Parathyroid adenoma (tissue), 2 donors: ENCODE results near the gene PDIA5.

Experiments used
- H2AFZ ChIP-seq: fragments of 300-600 bp; sonication (generic); one replicate; pipeline ENCODE4 v1.7.0; 2017; ENCODE audit warnings: antibody characterized with exemption, mild to moderate bottlenecking
- H3K27ac ChIP-seq: fragments of 300-600 bp; sonication (generic); one replicate; pipeline ENCODE4 v1.7.0; 2017
- H3K27me3 ChIP-seq: fragments of 300-600 bp; sonication (generic); one replicate; pipeline ENCODE4 v1.7.0; 2017; ENCODE audit warnings: low read length; ENCODE audit not compliant: control insufficient read depth, insufficient read depth
- H3K36me3 ChIP-seq: fragments of 300-600 bp; sonication (generic); one replicate; pipeline ENCODE4 v1.7.0; 2017; ENCODE audit warnings: low read length; ENCODE audit not compliant: control insufficient read depth, insufficient read depth
- H3K4me1 ChIP-seq: fragments of 300-600 bp; sonication (generic); one replicate; pipeline ENCODE4 v1.7.0; 2017; ENCODE audit warnings: control low read depth
- H3K4me2 ChIP-seq: fragments of 300-600 bp; sonication (generic); one replicate; pipeline ENCODE4 v1.7.0; 2017; ENCODE audit warnings: low read length
- H3K4me3 ChIP-seq: fragments of 300-600 bp; sonication (generic); one replicate; pipeline ENCODE4 v1.7.0; 2017; ENCODE audit warnings: low read depth, low read length
- H3K79me2 ChIP-seq: fragments of 300-600 bp; sonication (generic); one replicate; pipeline ENCODE4 v1.7.0; 2017; ENCODE audit warnings: control low read depth
- H3K9ac ChIP-seq: fragments of 300-600 bp; sonication (generic); one replicate; pipeline ENCODE4 v1.7.0; 2017; ENCODE audit warnings: mild to moderate bottlenecking
- H3K9me3 ChIP-seq: fragments of 300-600 bp; sonication (generic); one replicate; pipeline ENCODE4 v1.7.0; 2017; ENCODE audit warnings: low read length; ENCODE audit not compliant: control insufficient read depth
- CTCF ChIP-seq: fragments of 300-600 bp; sonication (generic); IDR thresholded peaks from one replicate; pipeline ENCODE4 v1.7.0; 2017; ENCODE audit warnings: antibody characterized with exemption, mild to moderate bottlenecking
- donor health status: primary hyperparathyroidism.

The PDIA5 gene

GRCh38 chr3:123159926-123160635 lies 93.3 kb downstream of the PDIA5 start:
- no peak for TF ChIP-seq CTCF
- Histone ChIP-seq H3K4me2 (no peak overlapping the region), H3K4me1 (no peaks in the 10 kb centered on the region), H3K27me3 (no peaks in the 10 kb centered on the region), H3K9ac (no peak overlapping the region), H2AFZ (no peak overlapping the region), H3K79me2 (no peaks in the 10 kb centered on the region), H3K4me3 (no peak overlapping the region), H3K27ac (no peak overlapping the region), H3K9me3 (no peaks in the 10 kb centered on the region), H3K36me3 (no peaks in the 10 kb centered on the region)

GRCh38 chr3:123161167-123161566 lies 94.3 kb downstream of the PDIA5 start:
- no peaks in the 10 kb centered on the region for H3K79me2 ChIP-seq
- H3K9me3 ChIP-seq, result no peaks in the 10 kb centered on the region
- no peaks in the 10 kb centered on the region for H3K36me3 ChIP-seq
- H3K27me3 ChIP-seq, result no peaks in the 10 kb centered on the region
- no peak overlapping the region for H3K4me2 ChIP-seq
- H3K4me3 ChIP-seq, result no peak overlapping the region
- H3K4me1 ChIP-seq, result no peaks in the 10 kb centered on the region
- no peak overlapping the region for H3K9ac ChIP-seq
- H2AFZ ChIP-seq, result no peak overlapping the region
- no peak for TF ChIP-seq CTCF
- no peak overlapping the region for H3K27ac ChIP-seq

- Histone ChIP-seq H2AFZ (no peak overlapping the region), H3K79me2 (no peaks in the 10 kb centered on the region), H3K4me2 (no peak overlapping the region), H3K4me1 (no peaks in the 10 kb centered on the region), H3K9ac (no peak overlapping the region), H3K27me3 (no peaks in the 10 kb centered on the region), H3K4me3 (no peak overlapping the region), H3K9me3 (no peaks in the 10 kb centered on the region), H3K36me3 (no peaks in the 10 kb centered on the region), H3K27ac (no peak overlapping the region)
- TF ChIP-seq CTCF, result no peak
Observed at GRCh38 chr3:123163141-123163540, 96.3 kb downstream of the PDIA5 start.

- Histone ChIP-seq H3K9me3 (no peaks in the 10 kb centered on the region), H3K79me2 (no peaks in the 10 kb centered on the region), H3K27me3 (no peaks in the 10 kb centered on the region), H3K4me1 (no peaks in the 10 kb centered on the region), H2AFZ (no peak overlapping the region), H3K36me3 (no peaks in the 10 kb centered on the region), H3K27ac (no peak overlapping the region), H3K9ac (no peak overlapping the region), H3K4me3 (no peak overlapping the region), H3K4me2 (no peak overlapping the region)
- TF ChIP-seq CTCF, result no peak
Observed at GRCh38 chr3:123165163-123165562, 98.3 kb downstream of the PDIA5 start.

GRCh38 chr3:123167686-123168085 lies 100.9 kb downstream of the PDIA5 start:
- Histone ChIP-seq H2AFZ (no peak overlapping the region), H3K4me2 (no peak overlapping the region), H3K79me2 (no peaks in the 10 kb centered on the region), H3K27ac (no peak overlapping the region), H3K9me3 (no peaks in the 10 kb centered on the region), H3K27me3 (no peaks in the 10 kb centered on the region), H3K36me3 (no peaks in the 10 kb centered on the region), H3K9ac (no peak overlapping the region), H3K4me1 (no peaks in the 10 kb centered on the region), H3K4me3 (no peak overlapping the region)
- TF ChIP-seq CTCF, result no peak
